Superior temporal gyrus (tissue), 1 donor: ENCODE results near the gene ZNF532.
"Not testable (repeated sequence)": the region's sequence is repeated elsewhere in the genome, so short reads cannot be mapped to it uniquely, and the experiment has no call there.

Experiments
- DNase-seq: peaks from one replicate; pipeline ENCODE4 v3.0.0-alpha.2; 2016; ENCODE audit errors: extremely low spot score

ZNF532 gene

GRCh38 chr18:58847383-58848071, 17.1 kb upstream of the ZNF532 start:
- peak; percentile 52 for DNase-seq

GRCh38 chr18:58848685-58849084, 16.0 kb upstream of the ZNF532 start:
- no peak for DNase-seq

- no peak for DNase-seq
Measured at GRCh38 chr18:58850786-58851469, 13.7 kb upstream of the ZNF532 start.

GRCh38 chr18:58851856-58852255, 12.8 kb upstream of the ZNF532 start:
- no peak for DNase-seq

GRCh38 chr18:58852629-58853028, 12.0 kb upstream of the ZNF532 start:
- DNase-seq: no peak

- DNase-seq: no peak
Measured at GRCh38 chr18:58853561-58853960, 11.1 kb upstream of the ZNF532 start.

- DNase-seq: not testable (repeated sequence)
Measured at GRCh38 chr18:58855521-58855920, 9.2 kb upstream of the ZNF532 start.

- no peak for DNase-seq
Measured at GRCh38 chr18:58856881-58857280, 7.8 kb upstream of the ZNF532 start.

GRCh38 chr18:58858591-58859468, 5.8 kb upstream of the ZNF532 start:
- DNase-seq: no peak

GRCh38 chr18:58859907-58860306, 4.8 kb upstream of the ZNF532 start:
- DNase-seq: peak; percentile 46

- peak; percentile 84 for DNase-seq
Measured at GRCh38 chr18:58860747-58861231, 3.9 kb upstream of the ZNF532 start.

- no peak for DNase-seq
Measured at GRCh38 chr18:58861353-58861752, 3.3 kb upstream of the ZNF532 start.

GRCh38 chr18:58861861-58862301, 2.8 kb upstream of the ZNF532 start:
- DNase-seq: peak; percentile 80

GRCh38 chr18:58862356-58862755, 2.3 kb upstream of the ZNF532 start:
- DNase-seq: peak; percentile 84

GRCh38 chr18:58862851-58863538, 1.7 kb upstream of the ZNF532 start:
- DNase-seq: no peak

- DNase-seq: peak; percentile 29
Measured at GRCh38 chr18:58863539-58864145, 1.0 kb upstream of the ZNF532 start.

- no peak for DNase-seq
Measured at GRCh38 chr18:58865033-58865590, 435 bp downstream of the ZNF532 start.

GRCh38 chr18:58865701-58866065, 1.0 kb downstream of the ZNF532 start:
- peak; percentile 67 for DNase-seq

- DNase-seq: peak; percentile 77
Measured at GRCh38 chr18:58866066-58866772, 1.5 kb downstream of the ZNF532 start.

GRCh38 chr18:58866773-58867150, 2.1 kb downstream of the ZNF532 start:
- no peak for DNase-seq
